Renal cortex interstitium (tissue), 15 donors: ENCODE measurements around the gene MMUT. TPM values are rescaled to one million over a fixed set of nuclear protein-coding genes. Genes with fewer than 3 reads are reported as not detected.
"Not testable (repeated sequence)": the region's sequence is repeated elsewhere in the genome, so short reads cannot be mapped to it uniquely, and the experiment has no call there.

Source experiments
- DNase-seq, 11 donors: peaks; one replicate each; pipeline ENCODE4 v3.0.0-alpha.2; 2013; ENCODE audit warnings: low read depth in 9 of 11, low spot score in 4 of 11; ENCODE audit errors: extremely low read depth in 1 of 11
- long read RNA-seq, 16 experiments: transcript quantifications; one replicate each; lab custom pipeline, GENCODE V29; 2026
- polyA plus RNA-seq, 3 donors: library from polyadenylated mRNA; unstranded; fragments of 120-200 nt; gene quantifications; one replicate each; pipeline ENCODE4 v1.2.1, GENCODE V29; 2013; ENCODE audit not compliant: insufficient read length in 3 of 3

Gene MMUT
- polyA plus RNA-seq: 10 to 100 TPM; 43.5 to 54.8 (median 47.0) TPM
- long read RNA-seq, donor 1, transcript MUT-201 (13 exons, 3,749 nt): major isoform, 11 of 27 reads
- long read RNA-seq, donor 1, partial matches to known transcripts: 16 of 27 reads
- long read RNA-seq, donor 1, other reads (novel, unspliced or antisense): 0 of 27 reads
- long read RNA-seq, donor 2, transcript MUT-201 (13 exons, 3,749 nt): major isoform, 5 of 5 reads
- long read RNA-seq, donor 2, partial matches to known transcripts: 0 of 5 reads
- long read RNA-seq, donor 2, other reads (novel, unspliced or antisense): 0 of 5 reads
- long read RNA-seq, donor 3, transcript MUT-201 (13 exons, 3,749 nt): major isoform, 15 of 51 reads
- long read RNA-seq, donor 3, partial matches to known transcripts: 30 of 51 reads
- long read RNA-seq, donor 3, other reads (novel, unspliced or antisense): 6 of 51 reads
- long read RNA-seq, donor 4, transcript MUT-201 (13 exons, 3,749 nt): major isoform, 17 of 54 reads
- long read RNA-seq, donor 4, partial matches to known transcripts: 37 of 54 reads
- long read RNA-seq, donor 4, other reads (novel, unspliced or antisense): 0 of 54 reads
- long read RNA-seq, donor 5: 0 reads
- long read RNA-seq, donor 6, transcript MUT-201 (13 exons, 3,749 nt): major isoform, 9 of 38 reads
- long read RNA-seq, donor 6, partial matches to known transcripts: 29 of 38 reads
- long read RNA-seq, donor 6, other reads (novel, unspliced or antisense): 0 of 38 reads
- long read RNA-seq, donor 7, transcript MUT-201 (13 exons, 3,749 nt): major isoform, 10 of 31 reads
- long read RNA-seq, donor 7, partial matches to known transcripts: 21 of 31 reads
- long read RNA-seq, donor 7, other reads (novel, unspliced or antisense): 0 of 31 reads
- long read RNA-seq, donor 8: 0 reads
- long read RNA-seq, donor 9, transcript MUT-201 (13 exons, 3,749 nt): major isoform, 10 of 35 reads
- long read RNA-seq, donor 9, partial matches to known transcripts: 25 of 35 reads
- long read RNA-seq, donor 9, other reads (novel, unspliced or antisense): 0 of 35 reads
- long read RNA-seq, donor 10, transcript MUT-201 (13 exons, 3,749 nt): major isoform, 7 of 25 reads
- long read RNA-seq, donor 10, partial matches to known transcripts: 18 of 25 reads
- long read RNA-seq, donor 10, other reads (novel, unspliced or antisense): 0 of 25 reads
- long read RNA-seq, donor 11, transcript MUT-201 (13 exons, 3,749 nt): major isoform, 13 of 27 reads
- long read RNA-seq, donor 11, partial matches to known transcripts: 14 of 27 reads
- long read RNA-seq, donor 11, other reads (novel, unspliced or antisense): 0 of 27 reads
- long read RNA-seq, donor 12, transcript MUT-201 (13 exons, 3,749 nt): major isoform, 8 of 8 reads
- long read RNA-seq, donor 12, partial matches to known transcripts: 0 of 8 reads
- long read RNA-seq, donor 12, other reads (novel, unspliced or antisense): 0 of 8 reads
- long read RNA-seq, donor 13: 0 reads
- long read RNA-seq, donor 14, transcript MUT-201 (13 exons, 3,749 nt): major isoform, 7 of 22 reads
- long read RNA-seq, donor 14, partial matches to known transcripts: 15 of 22 reads
- long read RNA-seq, donor 14, other reads (novel, unspliced or antisense): 0 of 22 reads
- long read RNA-seq, donor 15, partial matches to known transcripts: 7 of 11 reads
- long read RNA-seq, donor 15, other reads (novel, unspliced or antisense): 0 of 11 reads
- long read RNA-seq, donor 16, transcript MUT-201 (13 exons, 3,749 nt): major isoform, 28 of 126 reads
- long read RNA-seq, donor 16, partial matches to known transcripts: 92 of 126 reads
- long read RNA-seq, donor 16, other reads (novel, unspliced or antisense): 6 of 126 reads

DNA sequence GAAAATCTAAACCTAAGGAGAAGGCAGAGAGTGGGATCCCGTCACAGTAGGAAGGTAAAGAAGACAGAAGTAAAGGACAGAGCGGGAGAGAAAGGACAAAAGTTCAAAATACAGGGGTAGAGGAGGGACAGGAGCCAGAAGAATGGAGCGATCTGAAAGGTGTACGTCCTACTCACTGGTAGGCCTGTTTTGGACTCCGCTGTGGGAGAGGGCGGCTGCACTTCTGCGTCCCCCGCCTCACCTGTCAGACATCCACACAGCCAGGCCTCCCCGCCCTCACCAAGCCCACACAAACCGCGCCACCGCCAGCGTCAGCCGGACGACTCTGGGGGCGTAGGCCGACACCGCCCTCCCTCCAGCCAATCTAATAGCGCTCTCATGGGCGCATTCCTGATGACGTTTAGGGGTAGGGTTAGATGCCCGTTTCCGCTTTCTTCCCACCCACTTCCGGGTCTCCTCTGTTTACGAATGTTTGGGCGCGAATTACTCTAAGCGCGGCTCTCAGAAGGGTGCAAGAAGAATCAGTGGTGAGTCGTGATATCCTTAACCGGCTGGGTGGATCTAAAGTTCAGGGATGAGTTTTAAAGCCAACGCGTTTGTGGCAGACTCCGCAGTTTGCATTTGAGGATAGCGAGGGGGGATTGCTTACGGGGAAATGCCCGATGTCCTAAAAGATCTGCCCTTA, at the start of gene MMUT, which contains the start of gene CENPQ:
MMUT (minus strand) TSS at position 327 of the 685 bp plus-strand sequence. CDS start 3,787 bp downstream, outside the sequence.
CENPQ (plus strand) TSS at position 444 of the 685 bp plus-strand sequence. CDS start 6,807 bp downstream, outside the sequence.
- DNase-seq: peak; percentile 88 to 99 (median 93)

DNA sequence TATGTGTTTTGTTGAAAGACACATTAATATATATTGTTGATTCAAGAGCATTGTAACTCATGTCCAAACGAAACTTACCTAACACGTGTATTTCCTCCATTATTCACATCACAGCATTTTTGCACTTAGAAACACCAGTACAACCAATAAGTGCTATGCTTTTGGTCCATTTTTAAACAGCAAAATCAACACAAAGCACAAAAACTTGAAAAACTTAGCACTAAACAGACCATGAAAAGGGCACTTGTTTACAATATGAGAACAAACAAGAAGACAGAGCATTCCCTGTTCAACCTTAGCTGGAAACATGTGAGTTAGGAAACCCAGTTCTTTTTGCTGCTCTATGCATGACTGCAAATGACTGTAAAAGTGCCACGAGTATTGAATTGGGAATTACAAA, 46.3 kb upstream of the MMUT start:
- no peak for DNase-seq

DNA sequence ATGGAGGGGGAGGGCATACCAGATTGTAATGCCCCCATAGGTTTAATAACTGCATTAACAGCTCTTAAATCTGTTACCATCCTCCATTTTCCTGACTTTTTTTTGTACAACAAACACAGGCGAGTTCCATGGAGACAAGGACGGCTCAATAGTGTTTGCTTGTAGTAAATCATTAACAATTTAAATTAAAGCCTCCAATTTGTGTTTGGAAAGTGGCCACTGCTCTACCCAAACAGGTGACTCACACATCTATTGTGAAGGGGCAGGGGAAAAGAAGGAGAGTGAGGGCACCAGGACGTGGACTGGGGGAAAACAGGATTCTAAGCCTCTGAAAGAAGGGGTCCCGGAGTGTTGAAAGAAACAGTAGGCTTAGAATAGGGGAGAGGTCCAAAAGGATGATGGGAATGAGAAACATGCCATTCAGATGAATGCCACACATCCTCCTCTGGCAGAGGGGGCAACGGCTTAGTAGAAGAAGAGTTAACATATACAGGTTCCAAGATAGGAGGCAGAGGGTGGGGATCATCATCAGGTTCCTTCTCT, 43.6 kb upstream of the MMUT start:
- no peak for DNase-seq

DNA sequence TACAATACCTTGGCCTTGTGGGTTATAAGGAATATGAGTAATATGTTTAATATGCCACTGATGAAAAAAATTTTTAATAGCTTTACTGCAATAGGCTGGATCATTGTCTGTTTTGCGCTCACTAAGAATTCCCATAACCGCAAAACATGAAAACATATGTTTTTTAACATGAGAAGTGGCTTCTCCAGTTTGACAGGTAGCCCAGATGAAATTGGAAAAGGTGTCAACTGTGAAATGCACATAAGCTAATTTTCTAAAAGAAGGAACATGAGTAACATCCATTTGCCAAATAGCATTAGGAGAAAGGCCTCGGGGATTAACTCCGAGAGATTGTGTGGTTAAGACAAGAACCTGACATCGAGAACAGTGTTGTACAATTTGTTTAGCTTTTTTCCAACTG, 41.6 kb upstream of the MMUT start:
- no peak for DNase-seq

DNA sequence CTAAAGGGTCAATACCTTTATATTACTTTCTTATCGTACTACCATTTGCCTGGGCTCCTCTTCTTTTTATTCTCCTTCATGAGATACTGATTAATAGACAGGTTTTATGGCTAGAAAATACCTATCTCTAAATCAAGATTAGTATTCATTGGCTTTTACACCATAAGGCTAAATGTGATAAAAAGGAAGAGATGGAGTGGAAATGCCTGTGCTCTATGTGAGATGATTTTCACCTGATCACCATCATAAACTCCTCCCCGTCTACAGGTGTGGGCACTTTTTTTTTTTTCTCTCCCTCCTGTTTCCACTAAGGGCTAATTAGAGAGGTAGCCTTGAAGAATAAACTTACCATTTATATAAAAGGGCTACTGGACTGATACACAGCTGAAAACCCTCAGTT, 36.6 kb upstream of the MMUT start, which contains the start of gene GLYATL3:
GLYATL3 (plus strand) TSS at position 301 of the 400 bp plus-strand sequence. CDS start 12,068 bp downstream, outside the sequence.
- DNase-seq: no peak

DNA sequence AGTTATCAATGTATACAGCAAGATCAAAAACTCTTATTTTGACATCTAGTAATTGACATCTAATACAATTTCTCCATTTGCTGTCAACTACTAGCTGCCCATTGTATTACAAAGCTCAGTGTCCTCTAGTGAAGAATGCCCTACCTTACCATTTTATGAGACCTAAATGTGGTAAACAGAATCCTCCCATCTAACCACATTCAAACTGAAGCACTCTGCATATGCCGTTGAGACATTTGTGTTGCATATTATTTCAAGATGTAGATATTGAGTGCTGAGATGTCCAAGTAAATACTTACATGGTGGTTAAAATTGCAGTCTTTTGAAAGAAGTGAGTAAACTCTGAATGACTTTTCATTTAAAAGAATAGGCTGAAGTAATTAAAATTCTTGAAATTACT, 36.1 kb upstream of the MMUT start:
- DNase-seq: no peak

DNA sequence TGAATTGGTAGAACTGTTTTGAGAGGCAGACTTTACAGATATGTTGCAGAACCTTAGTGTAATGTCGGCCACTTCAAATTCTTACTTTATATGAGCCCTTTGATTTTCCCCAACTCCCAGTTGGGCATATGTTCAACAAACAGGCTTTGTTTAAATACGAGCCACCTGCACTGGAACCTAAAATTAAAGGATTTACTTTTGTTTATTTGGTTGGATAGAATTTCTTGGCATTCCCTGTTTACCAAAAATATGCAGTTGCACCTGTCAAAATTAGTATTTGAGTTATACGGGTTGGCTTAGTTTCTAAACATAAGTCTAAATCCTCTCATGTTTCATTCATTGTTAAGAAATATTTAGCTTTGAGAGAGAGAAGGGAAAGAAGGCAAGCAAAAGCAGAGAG, 34.3 kb upstream of the MMUT start:
- DNase-seq: no peak

DNA sequence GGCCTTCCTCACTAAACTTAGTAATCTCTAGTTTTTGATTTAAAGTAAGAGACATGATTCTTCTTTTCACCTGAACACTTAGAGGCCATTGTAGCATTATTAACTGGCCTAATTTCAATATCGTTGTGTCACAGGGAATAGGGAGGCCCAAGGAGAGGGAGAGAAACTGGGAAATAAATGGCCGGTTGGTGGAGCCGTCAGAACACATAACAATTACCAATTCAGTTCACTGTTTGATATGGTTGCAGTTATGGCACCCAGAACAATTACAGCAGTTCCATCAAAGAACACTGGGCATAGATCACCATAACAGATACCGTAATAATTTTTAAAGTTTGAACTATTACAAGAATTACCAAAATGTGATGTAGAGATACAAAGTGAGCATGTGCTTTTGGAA, 27.6 kb upstream of the MMUT start:
- no peak for DNase-seq

DNA sequence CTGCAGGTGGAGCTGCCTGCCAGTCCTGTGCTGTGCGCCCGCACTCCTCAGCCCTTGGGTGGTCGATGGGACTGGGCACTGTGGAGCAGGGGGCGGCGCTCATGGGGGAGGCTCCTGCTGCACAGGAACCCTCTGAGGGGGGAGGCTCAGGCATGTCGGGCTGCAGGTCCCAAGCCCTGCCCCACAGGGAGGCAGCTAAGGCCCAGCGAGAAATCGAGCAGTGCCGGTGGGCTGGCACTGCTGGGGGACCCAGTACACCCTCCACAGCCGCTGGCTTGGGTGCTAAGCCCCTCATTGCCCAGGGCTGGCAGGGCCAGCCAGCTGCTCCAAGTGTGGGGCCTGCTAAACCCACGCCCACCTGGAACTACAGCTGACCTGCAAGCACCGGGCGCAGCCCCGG, 20.3 kb upstream of the MMUT start:
- DNase-seq: not testable (repeated sequence)

DNA sequence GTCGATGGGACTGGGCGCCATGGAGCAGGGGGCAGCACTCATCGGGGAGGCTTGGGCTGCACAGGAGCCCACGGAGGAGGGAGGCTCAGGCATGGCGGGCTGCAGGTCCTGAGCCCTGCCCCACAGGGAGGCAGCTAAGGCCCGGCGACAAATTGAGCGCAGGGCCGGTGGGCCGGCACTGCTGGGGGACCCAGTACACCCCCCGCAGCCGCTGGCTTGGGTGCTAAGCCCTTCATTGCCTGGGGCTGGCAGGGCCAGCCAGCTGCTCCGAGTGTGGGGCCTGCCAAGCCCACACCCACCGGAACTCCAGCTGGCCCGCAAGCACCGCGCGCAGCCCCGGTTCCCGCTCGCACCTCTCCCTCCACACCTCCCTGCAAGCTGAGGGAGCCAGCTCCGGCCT, 18.8 kb upstream of the MMUT start:
- not testable (repeated sequence) for DNase-seq

DNA sequence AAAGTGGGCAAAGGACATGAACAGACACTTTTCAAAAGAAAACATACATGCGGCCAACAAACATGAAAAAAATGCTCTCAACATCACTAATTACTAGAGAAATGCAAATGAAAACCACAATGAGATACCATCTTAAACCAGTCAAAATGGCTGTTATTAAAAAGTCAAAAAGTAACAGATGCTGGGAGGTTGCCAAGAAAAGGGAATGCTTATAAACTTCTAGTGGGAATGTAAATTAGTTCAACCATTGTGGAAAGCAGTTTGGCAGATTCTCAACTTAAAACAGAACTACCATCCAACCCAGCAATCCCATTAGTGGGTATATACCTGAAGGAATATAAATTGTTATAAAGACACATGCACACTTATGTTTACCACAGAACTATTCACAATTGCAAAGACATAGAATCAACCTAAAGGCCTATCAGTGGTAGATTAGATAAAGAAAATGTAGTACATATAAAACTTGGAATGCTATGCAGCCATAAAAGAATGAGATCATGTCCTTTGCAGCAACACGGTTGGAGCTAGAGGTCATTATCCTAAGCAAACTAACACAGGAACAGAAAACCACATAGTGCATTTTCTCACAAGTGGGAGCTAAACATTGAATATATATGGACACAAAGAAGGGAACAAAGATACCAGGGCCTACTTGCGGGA, 16.4 kb upstream of the MMUT start:
- no peak for DNase-seq

DNA sequence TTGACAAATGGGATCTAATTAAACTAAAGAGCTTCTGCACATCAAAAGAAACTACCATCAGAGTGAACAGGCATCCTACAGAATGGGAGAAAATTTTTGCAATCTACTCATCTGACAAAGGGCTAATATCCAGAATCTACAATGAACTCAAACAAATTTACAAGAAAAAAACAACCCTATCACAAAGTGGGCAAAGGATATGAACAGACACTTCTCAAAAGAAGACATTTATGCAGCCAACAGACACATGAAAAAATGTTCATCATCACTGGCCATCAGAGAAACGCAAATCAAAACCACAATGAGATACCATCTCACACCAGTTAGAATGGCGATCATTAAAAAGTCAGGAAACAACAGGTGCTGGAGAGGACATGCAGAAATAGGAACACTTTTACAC, 13.5 kb upstream of the MMUT start:
- DNase-seq: not testable (repeated sequence)

DNA sequence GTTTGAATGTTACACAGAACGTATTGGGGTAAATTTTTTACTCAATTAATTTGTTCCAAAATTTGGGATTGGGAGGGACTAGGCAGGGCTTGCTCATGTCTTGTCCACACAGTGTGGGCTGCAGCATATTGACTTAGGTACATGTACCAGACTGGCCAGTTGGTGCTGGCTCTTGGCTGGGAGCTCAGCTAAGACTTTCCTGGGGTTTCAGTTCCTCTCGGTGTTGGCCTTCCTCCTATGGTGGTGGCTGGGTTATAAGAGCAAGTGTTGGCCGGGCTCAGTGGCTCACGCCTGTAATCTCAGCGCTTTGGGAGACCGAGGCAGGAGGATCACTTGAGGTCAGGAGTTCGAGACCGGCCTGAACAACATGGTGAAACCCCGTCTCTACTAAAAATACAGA, 5.0 kb upstream of the MMUT start:
- no peak for DNase-seq

DNA sequence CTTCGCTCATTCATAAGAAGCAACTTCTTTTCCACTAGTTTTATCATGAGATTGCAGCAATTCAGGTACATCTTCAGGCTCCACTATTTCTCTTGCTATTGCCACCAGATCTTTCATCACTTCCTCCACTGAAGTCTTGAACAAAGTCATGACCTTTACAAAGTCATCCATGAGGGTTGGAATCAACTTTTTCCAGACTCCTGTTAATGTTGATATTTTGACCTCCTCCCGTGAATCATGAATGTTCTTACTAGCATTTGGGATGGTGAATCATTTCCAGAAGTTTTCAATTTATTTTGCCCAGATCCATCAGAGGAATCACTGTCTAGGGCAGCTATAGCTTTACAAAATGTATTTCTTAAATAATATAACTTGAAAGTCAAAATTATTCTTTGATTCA, 1.6 kb upstream of the MMUT start:
- DNase-seq: no peak

DNA sequence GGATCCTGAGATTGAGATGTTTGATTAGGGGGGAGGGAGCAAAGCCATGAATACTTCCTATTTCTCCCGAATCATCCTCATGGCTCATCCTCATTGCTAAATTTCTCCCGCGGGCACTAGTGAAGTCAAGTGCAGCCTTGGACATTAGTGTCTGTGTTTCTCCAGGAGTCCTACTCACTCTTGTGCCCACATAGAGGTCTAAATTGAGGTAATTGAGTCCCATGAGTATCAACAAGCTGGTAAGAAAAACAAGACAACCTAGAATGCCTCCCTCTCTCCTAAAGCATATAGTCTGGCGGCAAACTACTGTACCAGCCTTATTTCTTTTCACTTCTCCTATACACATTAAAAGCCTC, 537 bp upstream of the MMUT start:
- no peak for DNase-seq

DNA sequence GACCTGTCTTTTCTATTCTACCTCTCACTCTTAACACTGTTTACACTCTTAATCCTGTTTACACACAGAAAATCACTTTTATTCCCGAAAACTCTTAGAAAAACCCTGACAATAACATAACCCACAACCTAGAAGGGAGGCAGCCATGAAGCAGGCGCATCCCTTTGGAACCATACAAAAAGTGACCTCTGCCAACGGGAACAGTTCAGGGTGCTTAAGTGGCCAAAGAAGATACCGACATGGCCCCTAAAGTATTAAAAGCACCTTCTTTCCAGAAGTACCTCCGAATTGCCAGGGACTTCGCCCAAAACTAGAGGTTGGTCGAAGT, 490 bp downstream of the MMUT start:
- peak in 2 of 11 donors; percentile 4 to 9 for DNase-seq

DNA sequence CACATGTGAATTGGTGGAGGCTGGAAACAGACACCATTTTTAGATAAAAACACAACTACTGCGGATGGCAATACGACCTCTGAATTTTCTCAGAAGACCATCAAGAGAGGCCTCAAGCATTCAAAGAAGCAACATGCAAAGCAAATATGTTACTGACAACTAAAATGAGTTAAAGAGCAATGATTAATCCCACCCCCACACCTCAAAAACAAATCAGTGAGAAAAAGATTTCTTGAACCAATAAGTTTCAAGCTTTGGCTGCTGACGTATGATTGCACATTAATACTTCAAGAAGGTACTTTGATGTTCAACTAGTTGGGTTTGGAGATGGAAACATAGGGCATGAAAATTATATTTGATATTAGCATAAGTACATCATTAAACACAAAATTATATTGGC, 982 bp downstream of the MMUT start:
- DNase-seq: peak in 3 of 11 donors; percentile 2 to 9 (median 4)
